ENCODE data around the gene SRR.
A peak's percentile ranks its signal among the peaks of the same experiment; 100 is the strongest.
"Not testable (repeated sequence)": the region's sequence is repeated elsewhere in the genome, so short reads cannot be mapped to it uniquely, and the experiment has no call there.

Gene SRR

GRCh38 chr17:2302778-2303203 is 959 bp upstream of the SRR start:
- ChIA-PET POLR2A (interaction anchor here (0.5 to 2.5 kb wide), 5 partner anchors 17 to 248 kb away, joined by 4 to 10 read pairs (median 6); partner anchors contain the start of genes HIC1, SGSM2 and TSR1), CTCF (interaction anchor here (0.8 to 1.6 kb wide), 4 partner anchors 10 to 249 kb away, joined by 3 to 9 read pairs (median 5); no protein-coding TSS in a partner anchor)
- DNase-seq (ENCODE audit: low read depth, low spot score) = no peak
- peak overlapping the region; percentile 86 for H3K4me3 ChIP-seq (ENCODE audit: low read depth, low read length)
- no peak for TF ChIP-seq CTCF (IDR thresholded peaks at IDR 0.05; ENCODE audit: insufficient read depth, low read length, missing control alignments)

- CTCF ChIA-PET = interaction anchor here (1.4 kb wide), 1 partner anchor 31 kb away, joined by 4 read pairs; the partner anchor contains the start of gene TSR1
- TF ChIP-seq CTCF (IDR thresholded peaks at IDR 0.05; ENCODE audit: insufficient read depth, low read length, missing control alignments) = no peak
- POLR2A ChIA-PET = no interaction called here
- H3K4me3 ChIP-seq (ENCODE audit: low read depth, low read length) = no peak overlapping the region
- DNase-seq (ENCODE audit: low read depth, low spot score) = no peak
These were observed 1.2 kb downstream of the SRR start for GRCh38 chr17:2304931-2305330.

GRCh38 chr17:2309338-2310154 is 5.8 kb downstream of the SRR start:
- POLR2A ChIA-PET = no interaction called here
- no peak for DNase-seq (ENCODE audit: low read depth, low spot score)
- CTCF ChIA-PET = interaction anchor here (0.7 kb wide), 1 partner anchor 27 kb away, joined by 3 read pairs; the partner anchor contains the start of gene TSR1
- no peak for TF ChIP-seq CTCF (IDR thresholded peaks at IDR 0.05; ENCODE audit: insufficient read depth, low read length, missing control alignments)
- no peak overlapping the region for H3K4me3 ChIP-seq (ENCODE audit: low read depth, low read length)

- no peak overlapping the region for H3K4me3 ChIP-seq (ENCODE audit: low read depth, low read length)
- DNase-seq (ENCODE audit: low read depth, low spot score) = no peak
- TF ChIP-seq CTCF (IDR thresholded peaks at IDR 0.05; ENCODE audit: insufficient read depth, low read length, missing control alignments) = no peak
- ChIA-PET POLR2A (no interaction called here), CTCF (interaction anchor here (1.4 kb wide), 1 partner anchor 9 kb away, joined by 4 read pairs; no protein-coding TSS in a partner anchor)
These were observed 9.0 kb downstream of the SRR start for GRCh38 chr17:2312736-2313135.

GRCh38 chr17:2316916-2317205 is 13.1 kb downstream of the SRR start:
- CTCF ChIA-PET = interaction anchor here (1.8 kb wide), 1 partner anchor 66 kb away, joined by 4 read pairs; no protein-coding TSS in a partner anchor
- POLR2A ChIA-PET = interaction anchor here (0.7 kb wide), 1 partner anchor 566 kb away, joined by 4 read pairs; no protein-coding TSS in a partner anchor
- DNase-seq (ENCODE audit: low read depth, low spot score); H3K4me3 ChIP-seq (ENCODE audit: low read depth, low read length): not testable (repeated sequence)

- CTCF ChIA-PET = interaction anchor here (0.6 to 1.8 kb wide), 3 partner anchors 13 to 65 kb away, joined by 3 to 4 read pairs (median 3); partner anchors contain the start of gene TSR1
- TF ChIP-seq CTCF (IDR thresholded peaks at IDR 0.05; ENCODE audit: insufficient read depth, low read length, missing control alignments) = no peak
- POLR2A ChIA-PET = interaction anchor here (0.7 to 0.9 kb wide), 3 partner anchors 11 to 1105 kb away, joined by 3 to 4 read pairs (median 4); no protein-coding TSS in a partner anchor
- no peak for DNase-seq (ENCODE audit: low read depth, low spot score)
- H3K4me3 ChIP-seq (ENCODE audit: low read depth, low read length) = no peak overlapping the region
These were observed 14.0 kb downstream of the SRR start for GRCh38 chr17:2317796-2318195.

All from AG04449 (cell line).